Measurements from ENCODE around the gene ANKRD1. TPM values are rescaled to one million over a fixed set of nuclear protein-coding genes. Genes with fewer than 3 reads are reported as not detected.

ANKRD1 gene
- total RNA-seq, 1 donor from 2014 or later = 48.1 TPM

DNA sequence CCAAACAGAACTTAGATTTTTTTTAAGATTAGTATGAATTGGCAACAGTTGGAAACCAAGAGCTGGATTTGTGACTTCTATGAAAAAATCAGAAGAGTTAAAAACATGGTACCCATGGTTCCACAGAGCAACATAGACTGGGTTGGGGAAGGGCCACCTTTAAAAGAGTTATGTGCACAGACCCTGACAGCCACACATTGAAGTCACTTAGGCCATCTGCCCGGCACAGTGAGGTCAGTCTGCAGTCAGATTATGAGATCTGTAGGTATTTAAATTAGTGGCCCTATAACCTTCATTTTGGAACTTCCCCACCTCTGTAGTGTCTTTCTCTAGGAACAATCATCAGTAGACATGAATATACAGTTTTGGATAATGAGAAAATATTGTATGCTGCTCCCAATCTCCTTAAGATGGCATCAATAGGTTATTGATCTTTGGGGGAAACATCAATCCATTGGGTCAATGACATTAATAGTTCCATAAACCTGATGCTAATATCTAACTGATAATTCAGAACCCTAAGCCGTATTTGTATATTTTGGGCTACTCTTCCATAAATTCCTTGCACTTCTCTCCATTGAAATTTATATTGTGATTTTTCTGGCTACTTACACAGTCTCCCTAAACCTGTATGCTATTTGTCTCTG, 7.0 kb downstream of the ANKRD1 start:
- TF ChIP-seq, protein P1, sequence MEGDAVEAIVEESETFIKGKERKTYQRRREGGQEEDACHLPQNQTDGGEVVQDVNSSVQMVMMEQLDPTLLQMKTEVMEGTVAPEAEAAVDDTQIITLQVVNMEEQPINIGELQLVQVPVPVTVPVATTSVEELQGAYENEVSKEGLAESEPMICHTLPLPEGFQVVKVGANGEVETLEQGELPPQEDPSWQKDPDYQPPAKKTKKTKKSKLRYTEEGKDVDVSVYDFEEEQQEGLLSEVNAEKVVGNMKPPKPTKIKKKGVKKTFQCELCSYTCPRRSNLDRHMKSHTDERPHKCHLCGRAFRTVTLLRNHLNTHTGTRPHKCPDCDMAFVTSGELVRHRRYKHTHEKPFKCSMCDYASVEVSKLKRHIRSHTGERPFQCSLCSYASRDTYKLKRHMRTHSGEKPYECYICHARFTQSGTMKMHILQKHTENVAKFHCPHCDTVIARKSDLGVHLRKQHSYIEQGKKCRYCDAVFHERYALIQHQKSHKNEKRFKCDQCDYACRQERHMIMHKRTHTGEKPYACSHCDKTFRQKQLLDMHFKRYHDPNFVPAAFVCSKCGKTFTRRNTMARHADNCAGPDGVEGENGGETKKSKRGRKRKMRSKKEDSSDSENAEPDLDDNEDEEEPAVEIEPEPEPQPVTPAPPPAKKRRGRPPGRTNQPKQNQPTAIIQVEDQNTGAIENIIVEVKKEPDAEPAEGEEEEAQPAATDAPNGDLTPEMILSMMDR (IDR thresholded peaks at IDR 0.05; ENCODE audit: unreplicated experiment) = no peak
- H3K4me1 Mint-ChIP-seq (ENCODE audit: low read depth) = peaks cover 16% of the 10 kb centered on the region
- peaks cover 12% of the 10 kb centered on the region for H3K36me3 Mint-ChIP-seq (ENCODE audit: insufficient read depth)
- no peak overlapping the region for H3K4me3 Mint-ChIP-seq (ENCODE audit: low read depth)
- DNase-seq (ENCODE audit: low spot score, unreplicated experiment) = no peak
- H3K27ac Mint-ChIP-seq = no peak overlapping the region
- H3K27me3 Mint-ChIP-seq = no peaks in the 10 kb centered on the region
- H3K9me3 Mint-ChIP-seq (ENCODE audit: low read depth) = no peaks in the 10 kb centered on the region

DNA sequence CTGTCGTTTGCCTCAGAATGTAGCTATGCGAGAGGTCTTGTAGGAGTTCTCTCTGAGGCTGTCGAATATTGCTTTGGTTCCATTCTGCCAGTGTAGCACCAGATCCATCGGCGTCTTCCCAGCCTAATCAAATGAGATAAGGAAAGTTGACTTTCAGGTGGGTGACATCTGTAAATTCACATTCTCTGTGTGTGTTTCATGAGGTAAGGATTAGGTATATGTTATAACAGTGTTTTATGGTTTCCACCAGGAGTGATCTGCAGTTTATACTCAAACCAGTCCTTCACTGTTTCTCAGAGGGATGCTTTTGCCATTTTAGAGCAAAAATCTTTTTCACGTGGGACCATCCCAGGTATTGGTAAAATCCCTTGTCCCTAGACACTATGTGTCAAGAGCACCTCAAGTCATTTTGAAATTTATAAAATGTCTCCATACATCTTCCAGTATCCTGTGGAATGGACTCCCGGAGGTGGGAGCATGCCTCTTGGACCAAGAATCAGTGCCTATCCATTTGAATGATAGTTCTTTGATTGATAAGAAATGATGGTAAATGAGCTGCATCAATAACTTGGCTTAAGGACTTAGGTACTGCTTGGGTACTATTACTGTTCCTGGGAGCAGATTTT, 7.9 kb downstream of the ANKRD1 start:
- Mint-ChIP-seq H3K4me3 (ENCODE audit: low read depth) (no peak overlapping the region), H3K27me3 (no peaks in the 10 kb centered on the region), H3K9me3 (ENCODE audit: low read depth) (no peaks in the 10 kb centered on the region), H3K36me3 (ENCODE audit: insufficient read depth) (peaks cover 12% of the 10 kb centered on the region), H3K4me1 (ENCODE audit: low read depth) (peaks cover 14% of the 10 kb centered on the region), H3K27ac (no peak overlapping the region)
- no peak for DNase-seq (ENCODE audit: low spot score, unreplicated experiment)
- TF ChIP-seq, protein P1 (IDR thresholded peaks at IDR 0.05; ENCODE audit: unreplicated experiment) = no peak

DNA sequence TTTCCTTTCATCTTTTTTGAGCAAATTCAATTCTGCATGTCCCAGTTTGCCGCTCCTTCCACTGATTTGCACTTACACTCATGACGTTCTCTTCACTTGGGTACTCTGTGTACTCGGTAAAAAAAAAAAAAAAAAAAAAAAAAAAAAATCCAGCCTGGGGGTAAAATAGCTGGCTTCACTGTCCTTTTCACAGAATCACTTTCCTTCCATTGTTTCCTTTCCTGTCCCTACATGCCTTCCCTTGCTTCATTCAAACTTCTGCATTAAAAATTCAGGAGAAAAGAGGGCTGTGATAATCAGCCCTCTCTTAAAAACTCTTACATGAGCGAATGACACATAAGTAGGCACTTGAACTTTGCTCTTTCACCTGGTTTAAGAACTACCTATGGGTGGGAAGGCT, 8.7 kb downstream of the ANKRD1 start:
- H3K4me1 Mint-ChIP-seq (ENCODE audit: low read depth) = peaks cover 14% of the 10 kb centered on the region
- H3K27me3 Mint-ChIP-seq = no peaks in the 10 kb centered on the region
- TF ChIP-seq, protein P1 (IDR thresholded peaks at IDR 0.05; ENCODE audit: unreplicated experiment) = no peak
- no peak overlapping the region for H3K27ac Mint-ChIP-seq
- H3K36me3 Mint-ChIP-seq (ENCODE audit: insufficient read depth) = peaks cover 9% of the 10 kb centered on the region
- no peak overlapping the region for H3K4me3 Mint-ChIP-seq (ENCODE audit: low read depth)
- no peak for DNase-seq (ENCODE audit: low spot score, unreplicated experiment)
- H3K9me3 Mint-ChIP-seq (ENCODE audit: low read depth) = no peaks in the 10 kb centered on the region

DNA sequence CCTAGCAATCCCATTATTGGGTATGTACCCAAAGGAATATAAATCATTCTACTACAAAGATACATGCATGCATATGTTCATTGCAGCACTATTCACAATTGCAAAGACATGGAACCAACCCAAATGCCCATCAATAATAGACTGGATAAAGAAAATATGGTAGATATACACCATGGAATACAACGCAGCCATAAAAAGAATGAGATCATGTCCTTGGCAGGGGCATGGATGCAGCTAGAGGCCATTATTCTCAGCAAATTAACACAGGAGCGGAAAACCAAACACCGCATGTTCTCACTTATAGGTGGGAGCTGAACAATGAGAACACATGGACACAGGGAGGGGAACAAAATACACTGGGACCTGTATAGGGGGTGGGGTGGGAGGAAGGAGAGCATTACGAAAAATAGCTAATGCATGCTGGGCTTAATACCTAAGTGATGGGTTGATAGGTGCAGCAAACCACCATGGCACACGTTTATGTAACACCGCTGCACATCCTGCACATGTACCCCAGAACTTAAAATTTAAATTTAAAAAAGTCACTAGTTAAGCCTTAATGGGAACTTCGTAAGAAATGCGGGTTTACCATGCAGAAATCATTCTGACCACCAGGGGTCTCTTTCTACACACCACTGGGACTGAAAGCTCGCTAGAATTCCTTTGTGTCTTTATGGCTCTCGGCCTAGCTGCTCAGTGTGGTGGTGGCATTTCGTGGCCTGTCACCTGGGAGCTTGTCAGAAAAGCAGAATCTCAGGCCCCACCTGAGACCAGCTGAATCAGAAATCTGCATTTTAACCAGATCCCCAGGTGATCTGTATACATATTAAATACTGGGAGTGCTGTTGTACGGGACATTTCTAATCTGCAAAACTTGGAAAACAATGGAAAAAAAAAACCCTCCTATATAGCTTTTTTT, 9.5 kb downstream of the ANKRD1 start:
- no peaks in the 10 kb centered on the region for H3K9me3 Mint-ChIP-seq (ENCODE audit: low read depth)
- H3K36me3 Mint-ChIP-seq (ENCODE audit: insufficient read depth) = peaks cover 9% of the 10 kb centered on the region
- peak overlapping the region; percentile 95 for H3K27ac Mint-ChIP-seq
- peaks cover 14% of the 10 kb centered on the region for H3K4me1 Mint-ChIP-seq (ENCODE audit: low read depth)
- DNase-seq (ENCODE audit: low spot score, unreplicated experiment) = peak; percentile 53
- TF ChIP-seq, protein P1 (IDR thresholded peaks at IDR 0.05; ENCODE audit: unreplicated experiment) = peak; percentile 91
- H3K27me3 Mint-ChIP-seq = no peaks in the 10 kb centered on the region
- H3K4me3 Mint-ChIP-seq (ENCODE audit: low read depth) = no peak overlapping the region

DNA sequence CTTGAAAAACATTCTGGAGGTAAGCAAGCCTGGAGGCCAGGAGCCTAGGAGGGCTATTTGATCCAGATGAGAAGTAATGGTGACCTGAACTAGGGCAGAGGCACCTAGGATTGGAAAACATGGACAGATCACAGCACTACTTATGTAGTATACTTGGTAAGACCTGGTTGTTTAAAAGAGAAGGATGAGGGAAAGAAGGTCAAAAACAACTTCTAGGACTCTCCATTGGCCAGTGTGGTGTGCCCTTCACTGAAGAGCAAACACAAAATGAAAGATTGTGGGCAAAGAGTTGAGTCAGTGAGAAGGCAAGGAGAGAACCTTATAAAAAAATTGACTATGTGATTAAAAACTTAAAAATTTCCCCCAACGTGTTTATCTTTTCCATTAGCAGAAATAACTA, 14.3 kb downstream of the ANKRD1 start:
- no peak overlapping the region for H3K27ac Mint-ChIP-seq
- DNase-seq (ENCODE audit: low spot score, unreplicated experiment) = no peak
- H3K36me3 Mint-ChIP-seq (ENCODE audit: insufficient read depth) = no peaks in the 10 kb centered on the region
- TF ChIP-seq, protein P1 (IDR thresholded peaks at IDR 0.05; ENCODE audit: unreplicated experiment) = no peak
- no peaks in the 10 kb centered on the region for H3K27me3 Mint-ChIP-seq
- peaks cover under 1% of the 10 kb centered on the region for H3K4me1 Mint-ChIP-seq (ENCODE audit: low read depth)
- H3K9me3 Mint-ChIP-seq (ENCODE audit: low read depth) = no peaks in the 10 kb centered on the region
- H3K4me3 Mint-ChIP-seq (ENCODE audit: low read depth) = no peak overlapping the region
